Esophagus squamous epithelium (tissue), 5 donors: ENCODE results near the gene TRMT11. TPM values are rescaled to one million over a fixed set of nuclear protein-coding genes. Genes with fewer than 3 reads are reported as not detected.

Experiments used
- DNase-seq: peaks from one replicate; lab custom pipeline; 2025; lab: John Stamatoyannopoulos, UW
- H3K27ac ChIP-seq, 4 donors: fragments of 200-600 bp; sonication (generic); one replicate each; pipeline ENCODE4 v1.5.1; 2016 to 2019; ENCODE audit warnings: mild to moderate bottlenecking in 1 of 4
- H3K27me3 ChIP-seq, 4 donors: fragments of 200-600 bp; sonication (generic); 1 replicate in 3 of 4; 2 replicates in 1 of 4; pipeline versions ENCODE4 v1.5.1 to v1.6.0; 2017 to 2021; ENCODE audit warnings: antibody characterized with exemption in 1 of 4
- H3K36me3 ChIP-seq, 3 donors: fragments of 200-600 bp; sonication (generic); one replicate each; pipeline ENCODE4 v1.5.1; 2016 to 2019
- H3K4me1 ChIP-seq, 3 donors: fragments of 200-600 bp; sonication (generic); one replicate each; pipeline ENCODE4 v1.5.1; 2017 to 2019
- H3K4me3 ChIP-seq, 4 donors: fragments of 200-600 bp; sonication (generic); 1 replicate in 3 of 4; 2 replicates in 1 of 4; pipeline ENCODE4 v1.5.1; 2016 to 2019; ENCODE audit warnings: mild to moderate bottlenecking in 2 of 4, moderate library complexity in 1 of 4
- H3K9me3 ChIP-seq, 3 donors: fragments of 200-600 bp; sonication (generic); one replicate each; pipeline ENCODE4 v1.5.1; 2016 to 2019
- POLR2A ChIP-seq, 4 donors: fragments of 450-650 bp; IDR thresholded peaks; one replicate each; pipeline ENCODE4 v1.6.1; 2017; ENCODE audit warnings: antibody characterized with exemption in 4 of 4, mild to moderate bottlenecking in 4 of 4, moderate library complexity in 3 of 4
- whole genome bisulfite sequencing, 2 donors: methylation state at CpG; one replicate each; pipeline ENCODE4 v1.1.5; 2018; 5-methylcytosine and 5-hydroxymethylcytosine counted together
- intact Hi-C: fragments of 100-400 bp; cut with DNase I; formaldehyde crosslinking; loops from one replicate; pipeline ENCODE4 v1.15.0; 2022
- total RNA-seq, 4 donors: library from RNA; depleted of rRNA; stranded (reverse); fragments of >200 nt; gene quantifications; one replicate each; pipeline ENCODE4 v1.1.0, GENCODE V29; 2016
- TF ChIP-seq, protein P1 (sequence below), 6 experiments: fragments of 450-650 bp in 4 of 6; fragments of 200-600 bp in 2 of 6; sonication (generic) in 2 of 6; IDR thresholded peaks; one replicate each; pipeline ENCODE4 v1.5.1; 2016 to 2019; ENCODE audit warnings: antibody characterized with exemption in 6 of 6, mild to moderate bottlenecking in 4 of 6, moderate library complexity in 4 of 6
- donor health status: DM: yes; HTN: yes; CAD: no.

TRMT11 gene
- total RNA-seq, 4 donors from 2014 or later, result 7.8 to 23.3 (median 17.2) TPM

DNA sequence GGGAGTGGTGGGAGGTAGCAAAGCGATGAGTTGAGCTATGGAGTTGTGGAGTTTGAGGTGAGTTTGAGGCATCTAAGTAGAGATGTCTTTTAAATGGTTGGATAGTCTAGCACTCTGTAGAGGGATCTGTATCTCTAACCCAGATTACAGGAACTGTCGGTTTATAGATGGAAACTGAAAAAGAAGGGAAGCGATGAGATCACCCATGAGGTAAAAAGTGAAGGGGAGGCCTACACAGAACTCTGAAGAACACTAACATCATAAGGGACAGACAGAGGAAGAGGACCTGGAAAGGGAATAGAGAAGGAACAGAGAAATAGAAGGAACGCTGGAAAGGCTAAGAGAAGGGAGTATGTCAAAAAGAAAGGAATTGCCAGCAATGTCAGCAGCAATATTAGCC, 27.3 kb upstream of the TRMT11 start:
- no peak for DNase-seq
- H3K27ac ChIP-seq, result no peak overlapping the region
- no peak overlapping the region for H3K4me3 ChIP-seq
- H3K36me3 ChIP-seq, result peaks cover 0 to 9% (median 0%) of the 10 kb centered on the region in 3 donors
- peaks cover 16 to 51% (median 18%) of the 10 kb centered on the region in 3 donors for H3K4me1 ChIP-seq
- 79 to 90% methylated on average over 4 of the region's 4 CpGs for WGBS, 2 donors
- intact Hi-C loops, result loop anchor here (5.0 to 10.0 kb wide), 3 partner anchors 104 to 644 kb away; no protein-coding TSS in a partner anchor
- TF ChIP-seq, protein P1, sequence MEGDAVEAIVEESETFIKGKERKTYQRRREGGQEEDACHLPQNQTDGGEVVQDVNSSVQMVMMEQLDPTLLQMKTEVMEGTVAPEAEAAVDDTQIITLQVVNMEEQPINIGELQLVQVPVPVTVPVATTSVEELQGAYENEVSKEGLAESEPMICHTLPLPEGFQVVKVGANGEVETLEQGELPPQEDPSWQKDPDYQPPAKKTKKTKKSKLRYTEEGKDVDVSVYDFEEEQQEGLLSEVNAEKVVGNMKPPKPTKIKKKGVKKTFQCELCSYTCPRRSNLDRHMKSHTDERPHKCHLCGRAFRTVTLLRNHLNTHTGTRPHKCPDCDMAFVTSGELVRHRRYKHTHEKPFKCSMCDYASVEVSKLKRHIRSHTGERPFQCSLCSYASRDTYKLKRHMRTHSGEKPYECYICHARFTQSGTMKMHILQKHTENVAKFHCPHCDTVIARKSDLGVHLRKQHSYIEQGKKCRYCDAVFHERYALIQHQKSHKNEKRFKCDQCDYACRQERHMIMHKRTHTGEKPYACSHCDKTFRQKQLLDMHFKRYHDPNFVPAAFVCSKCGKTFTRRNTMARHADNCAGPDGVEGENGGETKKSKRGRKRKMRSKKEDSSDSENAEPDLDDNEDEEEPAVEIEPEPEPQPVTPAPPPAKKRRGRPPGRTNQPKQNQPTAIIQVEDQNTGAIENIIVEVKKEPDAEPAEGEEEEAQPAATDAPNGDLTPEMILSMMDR (IDR thresholded peaks at IDR 0.05), result no peak
- no peak for TF ChIP-seq POLR2A (IDR thresholded peaks at IDR 0.05)
- H3K27me3 ChIP-seq, result no peaks in the 10 kb centered on the region
- H3K9me3 ChIP-seq, result no peaks in the 10 kb centered on the region

DNA sequence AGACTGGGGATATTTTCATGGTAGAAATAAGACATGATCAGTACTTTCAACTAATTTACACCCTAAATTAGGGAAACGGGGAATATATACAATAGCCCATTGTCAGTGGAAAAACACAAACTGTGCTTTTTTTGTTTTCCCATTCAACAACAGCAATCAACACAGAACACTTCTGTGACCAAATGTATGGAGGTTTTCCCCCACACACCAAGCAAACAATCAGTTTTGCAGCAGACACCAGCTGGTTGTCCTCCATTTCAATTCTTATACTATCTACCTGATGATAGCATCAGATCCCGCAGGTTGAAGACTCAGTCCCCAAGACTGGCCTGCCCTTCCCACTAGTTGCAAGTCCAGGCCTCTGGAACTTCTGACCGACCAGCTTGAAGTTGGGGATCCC, 25.2 kb upstream of the TRMT11 start:
- intact Hi-C loops, result no loop called here
- Histone ChIP-seq H3K9me3 (no peaks in the 10 kb centered on the region), H3K36me3 (peaks cover 0 to 9% (median 0%) of the 10 kb centered on the region in 3 donors), H3K4me3 (no peak overlapping the region), H3K4me1 (peaks cover 13 to 50% (median 18%) of the 10 kb centered on the region in 3 donors), H3K27me3 (no peaks in the 10 kb centered on the region), H3K27ac (no peak overlapping the region)
- TF ChIP-seq POLR2A (IDR thresholded peaks at IDR 0.05), result no peak
- TF ChIP-seq, protein P1 (IDR thresholded peaks at IDR 0.05), result no peak
- WGBS, 2 donors, result 88 to 92% methylated on average over 3 of the region's 3 CpGs
- DNase-seq, result no peak

DNA sequence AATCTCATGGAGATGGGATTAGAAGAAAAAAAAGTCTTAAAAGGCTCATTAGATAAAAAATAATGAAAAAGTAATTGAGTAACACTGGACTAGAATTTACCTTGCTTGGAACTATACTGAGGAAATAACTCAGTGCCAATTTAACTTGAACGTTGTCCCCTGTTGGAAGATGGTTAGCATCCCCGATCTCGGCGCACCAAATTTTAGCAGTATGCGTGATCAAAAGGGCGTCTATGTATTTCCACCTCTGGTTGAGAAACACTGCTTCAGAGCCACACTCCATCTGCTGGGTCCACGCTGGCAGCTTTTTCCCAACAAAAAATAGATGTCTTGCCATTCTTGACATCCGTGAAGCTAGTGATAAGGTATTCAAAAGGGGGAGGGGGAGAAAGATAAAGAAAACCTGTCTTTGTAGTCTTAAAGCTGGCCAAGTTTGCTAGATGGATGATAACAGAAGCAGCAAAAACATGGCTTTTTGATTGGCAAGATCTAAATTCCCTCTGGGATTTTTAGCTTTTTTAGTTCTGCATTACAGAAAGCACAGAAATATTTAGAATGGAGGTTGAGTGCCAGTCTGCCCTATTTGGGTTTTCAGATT, 23.3 kb upstream of the TRMT11 start:
- intact Hi-C loops, result no loop called here
- Histone ChIP-seq H3K27ac (no peak overlapping the region), H3K4me3 (no peak overlapping the region), H3K9me3 (no peaks in the 10 kb centered on the region), H3K36me3 (peaks cover 0 to 23% (median 0%) of the 10 kb centered on the region in 3 donors), H3K4me1 (peaks cover 11 to 41% (median 18%) of the 10 kb centered on the region in 3 donors), H3K27me3 (no peaks in the 10 kb centered on the region)
- WGBS, 2 donors, result 88% methylated on average over 8 of the region's 8 CpGs
- no peak for TF ChIP-seq POLR2A (IDR thresholded peaks at IDR 0.05)
- TF ChIP-seq, protein P1 (IDR thresholded peaks at IDR 0.05), result no peak
- no peak for DNase-seq

DNA sequence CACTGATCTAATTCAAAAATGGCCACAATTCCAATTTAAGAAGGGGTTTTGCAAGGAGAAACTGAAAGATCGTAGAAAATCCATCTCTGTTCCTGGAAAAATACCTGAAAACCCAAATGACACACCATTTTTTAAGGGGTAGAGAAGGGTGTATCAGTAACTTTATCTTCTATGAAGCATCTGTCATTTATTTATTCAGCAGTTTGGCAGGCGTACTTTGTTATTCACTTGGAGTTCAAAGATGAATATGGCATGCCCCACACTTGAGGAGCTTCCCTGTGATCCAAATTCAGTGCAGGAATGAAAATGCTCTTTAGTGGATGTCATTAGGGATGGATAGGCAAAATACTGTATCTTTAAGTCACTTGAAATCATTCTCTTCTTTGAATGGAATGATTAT, 22.5 kb upstream of the TRMT11 start:
- 78 to 94% methylated on average over 2 of the region's 2 CpGs for WGBS, 2 donors
- TF ChIP-seq, protein P1 (IDR thresholded peaks at IDR 0.05), result no peak
- no peak for TF ChIP-seq POLR2A (IDR thresholded peaks at IDR 0.05)
- DNase-seq, result no peak
- H3K27me3 ChIP-seq, result no peaks in the 10 kb centered on the region
- intact Hi-C loops, result no loop called here
- no peaks in the 10 kb centered on the region for H3K9me3 ChIP-seq
- peaks cover 6 to 33% (median 12%) of the 10 kb centered on the region in 3 donors for H3K4me1 ChIP-seq
- H3K27ac ChIP-seq, result no peak overlapping the region
- no peak overlapping the region for H3K4me3 ChIP-seq
- peaks cover 0 to 31% (median 0%) of the 10 kb centered on the region in 3 donors for H3K36me3 ChIP-seq

DNA sequence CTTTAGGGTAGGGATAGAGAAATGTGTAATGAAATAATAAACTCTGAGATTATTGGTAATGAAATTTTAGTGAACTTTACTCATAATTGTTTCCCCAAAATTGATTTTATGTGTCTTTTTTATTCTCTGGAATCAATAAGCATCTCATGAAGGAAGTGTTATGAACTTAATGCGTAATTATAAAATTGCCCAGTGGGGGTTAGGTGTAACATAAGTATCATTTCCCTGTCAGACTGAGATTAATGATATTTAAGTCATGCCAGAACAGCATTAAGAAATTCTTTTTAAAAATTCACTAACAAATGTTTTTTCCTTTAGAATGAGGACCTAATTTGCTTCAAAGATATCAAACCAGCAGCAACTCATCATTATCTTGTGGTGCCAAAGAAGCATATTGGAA, 19.8 kb upstream of the TRMT11 start:
- Histone ChIP-seq H3K27me3 (no peaks in the 10 kb centered on the region), H3K9me3 (no peaks in the 10 kb centered on the region), H3K27ac (no peak overlapping the region), H3K4me3 (no peak overlapping the region), H3K36me3 (peaks cover 0 to 35% (median 0%) of the 10 kb centered on the region in 3 donors), H3K4me1 (peaks cover 0 to 8% (median 0%) of the 10 kb centered on the region in 3 donors)
- no peak for DNase-seq
- intact Hi-C loops, result no loop called here
- 91 to 94% methylated on average over 1 of the region's 1 CpG for WGBS, 2 donors
- TF ChIP-seq, protein P1 (IDR thresholded peaks at IDR 0.05), result no peak
- TF ChIP-seq POLR2A (IDR thresholded peaks at IDR 0.05), result no peak
